ENCODE data around the gene CACNG5. TPM values are rescaled to one million over a fixed set of nuclear protein-coding genes. Genes with fewer than 3 reads are reported as not detected.

CACNG5 gene
- total RNA-seq, 3 donors from 2014 or later: not detected

DNA sequence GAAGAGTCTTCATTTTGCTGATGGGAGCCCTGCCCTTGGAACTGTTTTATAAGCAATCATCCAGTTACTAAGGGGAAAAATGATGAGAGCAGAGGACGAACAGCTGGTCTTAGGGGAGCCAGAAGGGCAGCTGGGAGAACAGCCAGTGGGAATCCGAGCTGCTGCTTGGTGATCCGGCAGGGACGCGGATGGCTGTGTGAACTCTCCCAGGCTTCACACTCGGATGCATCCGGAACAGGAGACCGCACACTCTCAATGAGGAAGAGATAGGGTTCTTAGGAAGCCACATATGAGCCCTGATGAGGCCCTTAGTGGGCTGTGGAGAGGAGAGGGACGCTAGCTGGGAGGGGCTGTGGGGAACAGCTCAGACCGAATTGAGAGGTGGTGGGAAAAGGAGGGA, 5.0 kb upstream of the CACNG5 start:
- Histone ChIP-seq H3K36me3 (no peaks in the 10 kb centered on the region), H3K27me3 (peaks cover 0 to 48% of the 10 kb centered on the region in 2 donors), H3K4me3 (no peak overlapping the region), H3K9me3 (no peaks in the 10 kb centered on the region), H3K4me1 (no peaks in the 10 kb centered on the region), H3K27ac (no peak overlapping the region)
- DNase-seq (ENCODE audit: low spot score in 2 of 2): no peak
- TF ChIP-seq POLR2AphosphoS5 (IDR thresholded peaks at IDR 0.05) (no peak), POLR2A (IDR thresholded peaks at IDR 0.05) (no peak)
- TF ChIP-seq, protein P1, sequence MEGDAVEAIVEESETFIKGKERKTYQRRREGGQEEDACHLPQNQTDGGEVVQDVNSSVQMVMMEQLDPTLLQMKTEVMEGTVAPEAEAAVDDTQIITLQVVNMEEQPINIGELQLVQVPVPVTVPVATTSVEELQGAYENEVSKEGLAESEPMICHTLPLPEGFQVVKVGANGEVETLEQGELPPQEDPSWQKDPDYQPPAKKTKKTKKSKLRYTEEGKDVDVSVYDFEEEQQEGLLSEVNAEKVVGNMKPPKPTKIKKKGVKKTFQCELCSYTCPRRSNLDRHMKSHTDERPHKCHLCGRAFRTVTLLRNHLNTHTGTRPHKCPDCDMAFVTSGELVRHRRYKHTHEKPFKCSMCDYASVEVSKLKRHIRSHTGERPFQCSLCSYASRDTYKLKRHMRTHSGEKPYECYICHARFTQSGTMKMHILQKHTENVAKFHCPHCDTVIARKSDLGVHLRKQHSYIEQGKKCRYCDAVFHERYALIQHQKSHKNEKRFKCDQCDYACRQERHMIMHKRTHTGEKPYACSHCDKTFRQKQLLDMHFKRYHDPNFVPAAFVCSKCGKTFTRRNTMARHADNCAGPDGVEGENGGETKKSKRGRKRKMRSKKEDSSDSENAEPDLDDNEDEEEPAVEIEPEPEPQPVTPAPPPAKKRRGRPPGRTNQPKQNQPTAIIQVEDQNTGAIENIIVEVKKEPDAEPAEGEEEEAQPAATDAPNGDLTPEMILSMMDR (IDR thresholded peaks at IDR 0.05): no peak
- intact Hi-C loops (cut with DNase I; ENCODE audit: low total_unique reads): loop anchor here (2.0 to 5.0 kb wide), 2 partner anchors 71 to 1123 kb away; no protein-coding TSS in a partner anchor

DNA sequence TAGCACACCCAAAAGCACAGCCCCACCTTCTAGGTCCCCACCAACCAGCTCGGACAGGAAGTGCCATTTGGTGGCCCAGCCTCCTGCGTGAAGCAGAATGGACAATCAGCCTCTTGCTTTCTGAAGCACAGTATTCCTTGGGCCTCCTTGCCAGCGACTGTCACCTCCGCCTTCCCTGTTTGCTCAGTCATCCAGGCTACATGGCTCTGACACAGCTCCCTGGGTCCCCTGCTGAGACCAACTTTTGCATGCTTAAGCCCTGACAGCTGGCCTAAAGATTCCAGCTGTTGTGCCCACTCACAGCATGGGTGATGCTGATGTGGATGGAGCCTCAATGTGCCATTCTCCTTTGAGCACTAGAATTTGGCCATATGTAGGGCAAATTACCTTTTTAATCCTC, 4.5 kb upstream of the CACNG5 start:
- Histone ChIP-seq H3K4me3 (no peak overlapping the region), H3K4me1 (no peaks in the 10 kb centered on the region), H3K9me3 (no peaks in the 10 kb centered on the region), H3K27ac (no peak overlapping the region), H3K36me3 (no peaks in the 10 kb centered on the region), H3K27me3 (peaks cover 0 to 53% of the 10 kb centered on the region in 2 donors)
- intact Hi-C loops (cut with DNase I; ENCODE audit: low total_unique reads): loop anchor here (2.0 to 5.0 kb wide), 2 partner anchors 72 to 1123 kb away; no protein-coding TSS in a partner anchor
- DNase-seq (ENCODE audit: low spot score in 2 of 2): no peak
- TF ChIP-seq, protein P1 (IDR thresholded peaks at IDR 0.05): no peak
- no peak for TF ChIP-seq POLR2AphosphoS5 (IDR thresholded peaks at IDR 0.05)
- no peak for TF ChIP-seq POLR2A (IDR thresholded peaks at IDR 0.05)

DNA sequence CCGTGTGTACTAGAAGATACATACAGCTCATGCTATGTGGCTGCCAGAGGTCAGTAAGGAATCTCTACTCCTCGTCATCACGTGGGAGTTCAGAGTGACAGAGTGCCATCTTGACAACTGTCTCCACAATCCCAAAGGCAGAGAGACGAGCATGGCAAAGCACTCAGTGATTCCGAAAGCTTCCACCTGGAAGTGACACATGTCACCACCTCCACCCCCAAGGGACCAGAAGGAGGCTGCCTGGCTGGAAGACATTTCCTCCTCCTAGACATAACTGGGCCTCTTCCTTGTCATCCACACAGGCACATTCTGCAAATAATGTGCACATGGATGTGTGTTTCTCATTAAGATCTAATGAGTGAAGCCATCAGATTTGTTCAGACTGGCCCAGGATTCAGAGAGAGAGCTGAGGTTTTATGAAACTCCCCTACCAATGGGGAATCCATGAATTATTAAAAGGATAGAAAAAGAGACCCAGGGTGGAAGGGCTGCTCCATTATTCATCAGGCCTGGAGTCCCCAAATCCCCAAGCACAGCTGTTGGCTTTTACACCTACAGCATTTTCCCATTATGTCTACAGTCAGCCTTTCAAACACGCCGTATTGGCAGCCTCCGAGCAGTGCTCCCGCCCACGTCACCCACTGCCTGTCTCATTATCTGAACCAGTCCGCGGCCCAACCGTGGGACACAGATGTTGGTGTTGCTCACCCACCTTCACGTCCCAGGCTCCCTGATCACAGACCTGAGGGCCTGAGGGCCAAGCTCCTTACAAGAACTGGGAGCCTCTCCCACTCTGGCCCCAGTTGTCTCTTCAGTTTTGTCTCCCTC, 3.3 kb upstream of the CACNG5 start:
- intact Hi-C loops (cut with DNase I; ENCODE audit: low total_unique reads): loop anchor here (2.0 to 5.0 kb wide), 2 partner anchors 73 to 1124 kb away; no protein-coding TSS in a partner anchor

DNA sequence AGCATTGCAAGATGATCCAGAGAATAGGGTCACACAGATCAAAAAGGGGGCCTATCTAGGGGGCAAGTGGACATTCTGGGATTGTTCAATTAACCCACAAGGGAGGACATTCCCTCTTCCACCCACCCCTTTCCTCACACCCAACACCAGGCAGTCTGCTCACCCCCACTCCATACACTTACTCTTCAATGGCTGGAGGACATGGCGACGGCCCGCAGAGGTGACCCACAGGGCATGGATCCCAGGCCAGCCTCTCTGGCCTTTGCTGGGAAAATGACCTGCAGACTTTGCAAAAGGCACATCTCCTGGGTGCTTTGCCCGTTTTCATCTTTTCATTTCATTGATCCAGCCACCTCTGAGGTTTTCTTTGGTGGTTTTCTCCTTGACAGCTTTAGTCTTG, 1.7 kb upstream of the CACNG5 start:
- Histone ChIP-seq H3K36me3 (no peaks in the 10 kb centered on the region), H3K27me3 (peaks cover 0 to 63% of the 10 kb centered on the region in 2 donors), H3K4me1 (no peaks in the 10 kb centered on the region), H3K4me3 (no peak overlapping the region), H3K9me3 (no peaks in the 10 kb centered on the region), H3K27ac (no peak overlapping the region)
- DNase-seq (ENCODE audit: low spot score in 2 of 2): no peak
- TF ChIP-seq, protein P1 (IDR thresholded peaks at IDR 0.05): no peak
- no peak for TF ChIP-seq POLR2AphosphoS5 (IDR thresholded peaks at IDR 0.05)
- intact Hi-C loops (cut with DNase I; ENCODE audit: low total_unique reads): loop anchor here (5.0 kb wide), 1 partner anchor 1126 kb away; no protein-coding TSS in a partner anchor

More for the DNA sequence above, 3.3 kb upstream of the CACNG5 start:
- Histone ChIP-seq H3K9me3 (no peaks in the 10 kb centered on the region), H3K36me3 (no peaks in the 10 kb centered on the region), H3K27me3 (peaks cover 0 to 61% of the 10 kb centered on the region in 2 donors), H3K27ac (no peak overlapping the region), H3K4me1 (no peaks in the 10 kb centered on the region), H3K4me3 (no peak overlapping the region)
- DNase-seq (ENCODE audit: low spot score in 2 of 2): no peak
- no peak for TF ChIP-seq POLR2A (IDR thresholded peaks at IDR 0.05)
- TF ChIP-seq POLR2AphosphoS5 (IDR thresholded peaks at IDR 0.05): no peak
- TF ChIP-seq, protein P1 (IDR thresholded peaks at IDR 0.05): no peak

DNA sequence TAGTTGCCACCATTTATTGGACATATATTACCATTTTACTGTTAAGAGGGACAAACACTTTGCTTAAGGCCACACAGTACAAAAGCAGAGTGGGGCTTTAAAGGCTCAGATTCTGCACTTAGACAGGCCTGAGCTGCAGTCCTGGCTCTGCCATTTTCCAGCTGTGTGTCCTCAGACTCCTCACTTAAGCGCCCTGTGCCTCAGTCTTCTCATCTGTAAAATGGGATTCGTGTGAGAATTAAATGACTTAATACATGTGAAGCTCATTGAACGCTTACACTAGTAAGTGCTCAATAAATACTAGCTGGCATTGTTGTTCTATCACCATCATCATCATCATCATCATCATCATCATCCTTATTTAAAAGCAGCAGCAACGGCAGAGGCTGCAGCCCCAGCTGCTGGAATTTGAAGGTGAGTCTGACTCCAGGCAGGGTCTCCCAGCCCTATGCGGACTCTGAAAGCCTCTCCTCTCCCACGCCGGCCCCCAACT, 445 bp upstream of the CACNG5 start:
- Histone ChIP-seq H3K9me3 (no peaks in the 10 kb centered on the region), H3K27me3 (peaks cover 0 to 57% of the 10 kb centered on the region in 2 donors), H3K27ac (no peak overlapping the region), H3K4me3 (no peak overlapping the region), H3K36me3 (no peaks in the 10 kb centered on the region), H3K4me1 (no peaks in the 10 kb centered on the region)
- TF ChIP-seq, protein P1 (IDR thresholded peaks at IDR 0.05): no peak
- TF ChIP-seq POLR2AphosphoS5 (IDR thresholded peaks at IDR 0.05): no peak
- TF ChIP-seq POLR2A (IDR thresholded peaks at IDR 0.05): no peak
- intact Hi-C loops (cut with DNase I; ENCODE audit: low total_unique reads): loop anchor here (5.0 kb wide), 1 partner anchor 1127 kb away; no protein-coding TSS in a partner anchor
- DNase-seq (ENCODE audit: low spot score in 2 of 2): no peak
